OCI-LY1 (cell line): ENCODE data around the gene EIF3F.

ENCODE experiments used
- EZH2 ChIP-seq: fragments of 200-600 bp; sonication (generic), shearing (Covaris generic); IDR thresholded peaks from 2 replicates; pipeline ENCODE4 v1.8.0; 2017; ENCODE audit warnings: borderline replicate concordance, mixed run types, mild to moderate bottlenecking, antibody characterized with exemption, low read length, moderate library complexity, mixed read lengths
- TF ChIP-seq, protein P1 (sequence below): fragments of 200-600 bp; sonication (generic), shearing (Covaris generic); IDR thresholded peaks from 2 replicates; pipeline ENCODE4 v1.5.1; 2017; ENCODE audit warnings: mild to moderate bottlenecking, antibody characterized with exemption, low read length, moderate library complexity, mixed read lengths

DNA sequence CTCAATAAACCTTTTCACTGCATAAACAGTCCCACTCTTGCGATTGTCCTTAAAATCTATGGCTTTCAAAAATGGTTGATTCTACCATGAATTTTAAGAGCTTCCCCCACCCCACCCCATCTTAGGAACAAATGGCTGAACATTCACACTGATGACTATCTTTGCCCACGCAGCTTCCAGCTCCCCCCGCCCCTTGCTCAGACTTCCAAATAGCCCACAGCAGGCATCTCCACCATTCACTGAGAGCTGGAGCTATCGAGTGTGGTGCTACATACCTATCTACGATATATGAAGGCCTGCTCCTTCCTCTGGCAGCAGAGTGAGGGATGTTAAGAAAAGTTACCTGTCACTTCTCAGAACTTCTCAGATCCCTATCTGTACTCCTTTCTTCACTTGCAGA is 26.7 kb downstream of the EIF3F start:
- no peak for TF ChIP-seq EZH2
- TF ChIP-seq, protein P1, sequence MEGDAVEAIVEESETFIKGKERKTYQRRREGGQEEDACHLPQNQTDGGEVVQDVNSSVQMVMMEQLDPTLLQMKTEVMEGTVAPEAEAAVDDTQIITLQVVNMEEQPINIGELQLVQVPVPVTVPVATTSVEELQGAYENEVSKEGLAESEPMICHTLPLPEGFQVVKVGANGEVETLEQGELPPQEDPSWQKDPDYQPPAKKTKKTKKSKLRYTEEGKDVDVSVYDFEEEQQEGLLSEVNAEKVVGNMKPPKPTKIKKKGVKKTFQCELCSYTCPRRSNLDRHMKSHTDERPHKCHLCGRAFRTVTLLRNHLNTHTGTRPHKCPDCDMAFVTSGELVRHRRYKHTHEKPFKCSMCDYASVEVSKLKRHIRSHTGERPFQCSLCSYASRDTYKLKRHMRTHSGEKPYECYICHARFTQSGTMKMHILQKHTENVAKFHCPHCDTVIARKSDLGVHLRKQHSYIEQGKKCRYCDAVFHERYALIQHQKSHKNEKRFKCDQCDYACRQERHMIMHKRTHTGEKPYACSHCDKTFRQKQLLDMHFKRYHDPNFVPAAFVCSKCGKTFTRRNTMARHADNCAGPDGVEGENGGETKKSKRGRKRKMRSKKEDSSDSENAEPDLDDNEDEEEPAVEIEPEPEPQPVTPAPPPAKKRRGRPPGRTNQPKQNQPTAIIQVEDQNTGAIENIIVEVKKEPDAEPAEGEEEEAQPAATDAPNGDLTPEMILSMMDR: no peak
